WI38 (cell line): ENCODE data around the gene CFAP91.

Experiments used
- H3K4me3 ChIP-seq: 2 replicates; pipeline ENCODE4 v1.5.1; 2011; ENCODE audit warnings: low read depth, mild to moderate bottlenecking, control low read depth, low read length
- TF ChIP-seq, protein P1 (sequence below): IDR thresholded peaks from 2 replicates; pipeline ENCODE4 v1.5.1; 2012; ENCODE audit warnings: low read depth, mild to moderate bottlenecking, control low read depth, low read length

CFAP91 gene

DNA sequence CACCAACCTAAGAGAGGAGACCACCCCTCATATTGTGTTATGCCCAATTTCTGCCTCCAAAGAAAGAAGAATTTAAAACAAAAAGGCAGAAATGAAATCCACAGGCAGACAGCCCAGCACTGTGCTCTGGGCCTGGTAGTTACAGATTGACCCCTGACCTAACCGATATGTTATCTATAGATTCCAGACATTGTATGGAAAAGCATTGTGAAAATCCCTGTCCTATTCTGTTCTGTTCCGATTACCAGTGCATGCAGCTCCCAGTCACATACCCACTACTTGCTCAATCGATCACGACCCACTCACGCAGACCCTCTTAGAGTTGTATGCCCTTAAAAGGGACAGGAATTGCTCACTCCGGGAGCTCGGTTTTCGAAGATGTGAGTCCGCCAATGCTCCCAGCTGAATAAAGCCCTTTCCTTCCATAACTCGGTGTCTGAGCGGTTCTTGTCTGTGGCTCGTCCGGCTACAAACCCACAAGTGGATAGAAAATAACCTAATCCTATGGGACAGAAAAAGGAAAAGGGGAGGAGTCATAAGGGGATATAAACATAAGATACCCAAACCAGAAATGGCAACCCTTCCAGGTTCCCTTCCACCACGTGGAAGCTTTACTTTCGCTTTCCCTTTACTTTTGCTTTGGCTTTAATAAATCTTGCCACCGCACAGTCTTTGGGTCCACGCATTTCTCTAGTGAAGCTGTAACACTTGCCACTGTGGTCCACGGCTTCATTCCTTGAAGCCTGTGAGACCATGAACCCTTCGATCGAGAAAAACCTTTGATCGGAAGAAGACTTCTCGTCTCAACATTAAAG, 1.7 kb upstream of the CFAP91 start:
- TF ChIP-seq, protein P1, sequence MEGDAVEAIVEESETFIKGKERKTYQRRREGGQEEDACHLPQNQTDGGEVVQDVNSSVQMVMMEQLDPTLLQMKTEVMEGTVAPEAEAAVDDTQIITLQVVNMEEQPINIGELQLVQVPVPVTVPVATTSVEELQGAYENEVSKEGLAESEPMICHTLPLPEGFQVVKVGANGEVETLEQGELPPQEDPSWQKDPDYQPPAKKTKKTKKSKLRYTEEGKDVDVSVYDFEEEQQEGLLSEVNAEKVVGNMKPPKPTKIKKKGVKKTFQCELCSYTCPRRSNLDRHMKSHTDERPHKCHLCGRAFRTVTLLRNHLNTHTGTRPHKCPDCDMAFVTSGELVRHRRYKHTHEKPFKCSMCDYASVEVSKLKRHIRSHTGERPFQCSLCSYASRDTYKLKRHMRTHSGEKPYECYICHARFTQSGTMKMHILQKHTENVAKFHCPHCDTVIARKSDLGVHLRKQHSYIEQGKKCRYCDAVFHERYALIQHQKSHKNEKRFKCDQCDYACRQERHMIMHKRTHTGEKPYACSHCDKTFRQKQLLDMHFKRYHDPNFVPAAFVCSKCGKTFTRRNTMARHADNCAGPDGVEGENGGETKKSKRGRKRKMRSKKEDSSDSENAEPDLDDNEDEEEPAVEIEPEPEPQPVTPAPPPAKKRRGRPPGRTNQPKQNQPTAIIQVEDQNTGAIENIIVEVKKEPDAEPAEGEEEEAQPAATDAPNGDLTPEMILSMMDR: no peak
- no peak overlapping the region for H3K4me3 ChIP-seq

DNA sequence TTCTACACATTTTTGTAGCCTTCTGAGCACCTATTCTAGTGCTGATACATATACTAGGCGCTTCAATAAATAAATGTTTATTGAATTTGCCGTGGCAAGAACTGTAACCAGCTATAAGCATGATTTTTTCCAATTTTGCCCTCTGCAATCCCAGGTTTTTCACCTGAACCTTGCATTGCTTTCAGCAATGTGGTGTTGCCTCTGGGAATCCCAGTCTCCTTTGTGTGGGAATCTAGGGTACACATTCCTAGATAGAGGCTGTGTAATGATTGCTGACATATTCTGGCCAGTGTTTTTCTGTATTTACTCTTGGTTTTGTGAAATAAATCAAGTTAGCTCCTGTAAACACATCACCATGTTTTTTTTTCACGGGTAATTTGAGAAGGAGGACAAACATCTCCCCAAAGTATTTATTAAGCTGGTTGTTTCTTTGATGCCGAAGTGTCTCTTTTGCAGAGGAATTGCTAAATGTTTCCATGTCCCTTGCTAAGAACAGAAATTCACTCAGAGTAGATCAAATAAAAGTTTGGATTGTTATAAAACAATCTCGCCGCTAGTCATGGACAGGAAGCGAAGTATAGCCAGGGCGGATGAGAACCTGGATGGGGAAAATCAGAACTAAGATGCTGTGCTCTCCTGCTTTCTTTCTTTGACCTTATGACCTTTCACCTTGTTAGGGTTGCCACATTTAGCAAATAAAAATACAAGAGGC, 1.2 kb downstream of the CFAP91 start:
- no peak overlapping the region for H3K4me3 ChIP-seq
- TF ChIP-seq, protein P1: no peak

DNA sequence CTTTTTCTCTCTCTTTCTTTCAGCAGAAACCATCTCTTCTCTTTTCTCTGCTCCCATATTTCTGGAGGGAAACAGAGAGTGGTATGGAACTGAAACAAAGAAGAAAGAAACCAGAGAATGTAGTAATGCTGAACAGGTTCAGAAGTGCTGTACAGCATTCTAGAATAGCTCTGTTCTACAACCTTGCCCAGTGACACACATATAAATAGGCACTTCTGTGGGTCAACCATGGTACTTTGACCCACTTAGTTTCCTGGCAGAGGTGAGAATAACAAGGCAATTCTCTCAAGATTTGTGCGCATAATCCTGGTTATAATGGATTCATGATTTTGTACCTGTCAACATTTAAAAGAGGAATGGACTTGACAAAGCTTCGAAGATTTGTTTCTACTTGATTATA, 12.3 kb downstream of the CFAP91 start:
- TF ChIP-seq, protein P1: no peak
- no peak overlapping the region for H3K4me3 ChIP-seq

DNA sequence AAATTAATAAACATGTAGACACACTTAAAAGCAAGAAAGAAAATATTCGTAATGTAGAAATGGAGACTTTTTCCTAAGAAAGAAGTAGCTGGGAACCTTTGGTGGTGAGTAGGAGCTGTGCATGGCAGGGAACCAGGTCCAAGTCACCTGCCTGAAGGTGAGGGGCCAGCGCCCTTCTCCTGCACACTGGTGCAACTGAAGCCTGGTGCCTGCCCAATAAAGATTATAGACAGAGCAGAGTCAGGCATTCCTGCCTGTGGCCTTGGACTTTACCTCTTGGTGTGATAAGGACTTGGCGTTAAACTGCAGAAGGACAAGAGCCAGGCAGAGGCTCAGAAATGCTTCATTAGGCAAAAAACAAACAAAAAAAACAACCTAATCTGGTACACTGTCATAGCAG, 14.2 kb downstream of the CFAP91 start:
- no peak overlapping the region for H3K4me3 ChIP-seq

DNA sequence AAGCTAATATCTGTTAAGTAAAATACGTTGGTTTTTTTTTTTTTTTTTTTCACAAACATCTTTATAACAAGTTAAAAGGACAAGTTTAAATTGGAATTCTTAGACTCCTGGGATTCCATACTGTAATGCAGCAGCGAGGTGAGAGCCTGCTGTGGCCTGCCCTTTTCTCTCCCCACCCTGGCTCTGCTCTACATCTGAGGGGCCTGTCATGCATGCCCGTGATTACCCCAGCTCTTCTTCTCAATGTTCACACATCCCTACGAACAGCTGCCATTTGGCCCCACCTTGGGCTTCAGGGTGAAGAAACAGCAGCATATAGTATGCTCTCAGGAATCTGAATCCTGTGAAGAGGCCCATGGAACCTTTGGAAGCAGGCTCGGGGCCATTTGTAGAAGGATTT, 14.7 kb downstream of the CFAP91 start:
- H3K4me3 ChIP-seq: no peak overlapping the region

More for the DNA sequence above, 14.2 kb downstream of the CFAP91 start:
- TF ChIP-seq, protein P1: no peak

DNA sequence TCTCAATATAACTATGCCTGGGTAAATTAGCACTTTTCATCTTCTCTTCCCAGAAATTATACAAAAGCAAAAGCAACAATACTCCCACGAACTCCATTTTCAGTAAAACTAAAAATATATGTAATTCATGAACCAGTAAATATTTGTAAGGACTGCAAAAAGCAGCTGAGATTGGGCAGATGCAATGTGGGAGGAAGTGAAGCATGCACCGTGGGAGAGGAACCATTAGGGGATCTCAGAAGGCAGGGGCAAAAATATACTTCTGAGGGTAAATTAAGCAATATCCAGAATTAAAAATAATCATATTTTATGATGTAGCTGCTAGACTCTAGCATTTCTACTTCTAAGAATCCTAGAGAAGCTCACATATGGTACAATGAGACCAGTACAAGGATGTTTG, 20.2 kb downstream of the CFAP91 start:
- TF ChIP-seq, protein P1: no peak

More for the DNA sequence above, 14.7 kb downstream of the CFAP91 start:
- TF ChIP-seq, protein P1: no peak

DNA sequence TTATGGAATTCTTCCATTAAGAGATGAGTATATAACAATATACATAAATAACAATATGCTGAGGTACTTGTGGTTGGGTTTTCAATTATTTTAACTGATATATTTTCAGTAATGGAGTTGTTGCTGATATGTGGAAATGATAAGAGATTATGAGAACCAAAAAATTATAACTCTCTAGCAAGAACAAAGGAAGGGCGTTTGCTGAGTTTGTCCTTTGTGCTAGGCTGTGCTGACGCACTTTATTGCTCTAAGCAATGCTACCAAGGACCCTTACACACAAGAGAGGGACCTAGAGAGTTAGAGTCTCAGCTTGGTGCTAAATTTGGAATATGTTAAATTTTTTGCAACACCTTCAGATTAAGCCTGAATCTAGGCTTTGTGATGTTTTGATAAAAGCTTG, 24.1 kb downstream of the CFAP91 start:
- no peak overlapping the region for H3K4me3 ChIP-seq
- TF ChIP-seq, protein P1: no peak

More for the DNA sequence above, 20.2 kb downstream of the CFAP91 start:
- H3K4me3 ChIP-seq: no peak overlapping the region
